Astrocyte (in vitro differentiated cells and primary cell): ENCODE results near the gene RCL1. TPM values are rescaled to one million over a fixed set of nuclear protein-coding genes. Genes with fewer than 3 reads are reported as not detected.

Experiments used
- DNase-seq: peaks from one replicate; pipeline ENCODE4 v3.0.0-alpha.2; 2010; ENCODE audit warnings: low read depth
- FAIRE-seq: peaks from 2 replicates; lab custom pipeline; 2011; peaks lifted over from hg19 to GRCh38; lab: Jason Lieb, UNC
- H2AFZ ChIP-seq: 2 replicates; pipeline ENCODE4 v1.6.0; 2012; ENCODE audit warnings: low read depth, low read length, inconsistent platforms
- H3K27ac ChIP-seq: 2 replicates; pipeline ENCODE4 v1.5.1; 2011; ENCODE audit warnings: low read depth, low read length, inconsistent platforms
- H3K27me3 ChIP-seq: 2 replicates; pipeline ENCODE4 v1.6.0; 2011; ENCODE audit warnings: low read length, inconsistent platforms; ENCODE audit not compliant: insufficient read depth
- H3K36me3 ChIP-seq: 2 replicates; pipeline ENCODE4 v1.5.1; 2011; ENCODE audit warnings: low read length, inconsistent platforms; ENCODE audit not compliant: insufficient read depth
- H3K4me1 ChIP-seq: 2 replicates; pipeline ENCODE4 v1.5.1; 2011; ENCODE audit warnings: low read length, inconsistent platforms; ENCODE audit not compliant: insufficient read depth
- H3K4me2 ChIP-seq: 2 replicates; pipeline ENCODE4 v1.6.0; 2012; ENCODE audit warnings: low read length, inconsistent platforms
- H3K4me3 ChIP-seq: 2 replicates; pipeline ENCODE4 v1.5.1; 2011; ENCODE audit warnings: low read depth, mild to moderate bottlenecking, low read length, inconsistent platforms; ENCODE audit not compliant: insufficient read depth
- H3K79me2 ChIP-seq: 2 replicates; pipeline ENCODE4 v1.6.0; 2012; ENCODE audit warnings: mild to moderate bottlenecking, low read length, inconsistent platforms; ENCODE audit not compliant: insufficient read depth
- H3K9ac ChIP-seq: 2 replicates; pipeline ENCODE4 v1.6.0; 2012; ENCODE audit warnings: mild to moderate bottlenecking, low read length, inconsistent platforms
- H3K9me3 ChIP-seq: 2 replicates; pipeline ENCODE4 v1.5.1; 2012; ENCODE audit warnings: low read depth, mild to moderate bottlenecking, low read length, inconsistent platforms; ENCODE audit not compliant: insufficient read depth
- H4K20me1 ChIP-seq: 2 replicates; pipeline ENCODE4 v1.6.0; 2012; ENCODE audit warnings: low read length, inconsistent platforms; ENCODE audit not compliant: insufficient read depth
- H3K27ac Mint-ChIP-seq: one replicate; pipeline ENCODE4 v1.8.0; 2021; ENCODE audit warnings: mild to moderate bottlenecking, mixed read lengths; ENCODE audit not compliant: unreplicated experiment
- H3K27me3 Mint-ChIP-seq: one replicate; pipeline ENCODE4 v1.8.0; 2021; ENCODE audit warnings: low read depth, mixed read lengths; ENCODE audit not compliant: unreplicated experiment
- H3K36me3 Mint-ChIP-seq: one replicate; pipeline ENCODE4 v1.8.0; 2021; ENCODE audit warnings: low read depth, mixed read lengths; ENCODE audit not compliant: unreplicated experiment
- H3K4me1 Mint-ChIP-seq: one replicate; pipeline ENCODE4 v1.8.0; 2021; ENCODE audit warnings: low read depth, mixed read lengths; ENCODE audit not compliant: unreplicated experiment
- H3K4me3 Mint-ChIP-seq: one replicate; pipeline ENCODE4 v1.8.0; 2021; ENCODE audit warnings: mild to moderate bottlenecking, moderate library complexity, mixed read lengths; ENCODE audit not compliant: unreplicated experiment
- H3K9me3 Mint-ChIP-seq: one replicate; pipeline ENCODE4 v1.8.0; 2021; ENCODE audit warnings: mild to moderate bottlenecking, mixed read lengths; ENCODE audit not compliant: unreplicated experiment
- EZH2 ChIP-seq: IDR thresholded peaks from 2 replicates; pipeline ENCODE4 v1.6.1; 2012; ENCODE audit warnings: mild to moderate bottlenecking, low read length, inconsistent platforms; ENCODE audit not compliant: insufficient read depth
- total RNA-seq: library from RNA; stranded (reverse); gene quantifications from 2 replicates; pipeline ENCODE4 v1.2.1, GENCODE V29; 2021
- TF ChIP-seq, protein P1 (sequence below): IDR thresholded peaks from 2 replicates; pipeline ENCODE4 v1.5.1; 2011; ENCODE audit warnings: low read depth, mild to moderate bottlenecking, inconsistent platforms, low read length, moderate library complexity; ENCODE audit not compliant: insufficient read depth

The RCL1 gene
- total RNA-seq, 1 donor from 2014 or later = 22.3 TPM

GRCh38 chr9:4801156-4801555, 8.4 kb downstream of the RCL1 start:
- H3K9me3 Mint-ChIP-seq = no peaks in the 10 kb centered on the region
- peaks cover 70% of the 10 kb centered on the region for H4K20me1 ChIP-seq
- H3K27me3 Mint-ChIP-seq = no peaks in the 10 kb centered on the region
- no peak overlapping the region for H2AFZ ChIP-seq
- no peak overlapping the region for H3K27ac ChIP-seq
- no peak overlapping the region for H3K4me3 Mint-ChIP-seq
- H3K4me1 ChIP-seq = no peaks in the 10 kb centered on the region
- DNase-seq = no peak
- peaks cover 7% of the 10 kb centered on the region for H3K36me3 Mint-ChIP-seq
- no peak overlapping the region for H3K9ac ChIP-seq
- TF ChIP-seq EZH2 = no peak
- TF ChIP-seq, protein P1, sequence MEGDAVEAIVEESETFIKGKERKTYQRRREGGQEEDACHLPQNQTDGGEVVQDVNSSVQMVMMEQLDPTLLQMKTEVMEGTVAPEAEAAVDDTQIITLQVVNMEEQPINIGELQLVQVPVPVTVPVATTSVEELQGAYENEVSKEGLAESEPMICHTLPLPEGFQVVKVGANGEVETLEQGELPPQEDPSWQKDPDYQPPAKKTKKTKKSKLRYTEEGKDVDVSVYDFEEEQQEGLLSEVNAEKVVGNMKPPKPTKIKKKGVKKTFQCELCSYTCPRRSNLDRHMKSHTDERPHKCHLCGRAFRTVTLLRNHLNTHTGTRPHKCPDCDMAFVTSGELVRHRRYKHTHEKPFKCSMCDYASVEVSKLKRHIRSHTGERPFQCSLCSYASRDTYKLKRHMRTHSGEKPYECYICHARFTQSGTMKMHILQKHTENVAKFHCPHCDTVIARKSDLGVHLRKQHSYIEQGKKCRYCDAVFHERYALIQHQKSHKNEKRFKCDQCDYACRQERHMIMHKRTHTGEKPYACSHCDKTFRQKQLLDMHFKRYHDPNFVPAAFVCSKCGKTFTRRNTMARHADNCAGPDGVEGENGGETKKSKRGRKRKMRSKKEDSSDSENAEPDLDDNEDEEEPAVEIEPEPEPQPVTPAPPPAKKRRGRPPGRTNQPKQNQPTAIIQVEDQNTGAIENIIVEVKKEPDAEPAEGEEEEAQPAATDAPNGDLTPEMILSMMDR = no peak
- H3K27me3 ChIP-seq = no peaks in the 10 kb centered on the region
- H3K4me3 ChIP-seq = no peak overlapping the region
- H3K4me2 ChIP-seq = no peak overlapping the region
- H3K4me1 Mint-ChIP-seq = peaks cover 7% of the 10 kb centered on the region
- H3K9me3 ChIP-seq = no peaks in the 10 kb centered on the region
- H3K36me3 ChIP-seq = no peaks in the 10 kb centered on the region
- no peak overlapping the region for H3K27ac Mint-ChIP-seq
- peaks cover 97% of the 10 kb centered on the region for H3K79me2 ChIP-seq
- no peak for FAIRE-seq

GRCh38 chr9:4803670-4804530, 11.2 kb downstream of the RCL1 start:
- TF ChIP-seq, protein P1 = no peak
- no peak for TF ChIP-seq EZH2
- peaks cover 2% of the 10 kb centered on the region for H3K4me1 Mint-ChIP-seq
- no peak overlapping the region for H3K27ac Mint-ChIP-seq
- Histone ChIP-seq H3K79me2 (peaks cover 97% of the 10 kb centered on the region), H3K9ac (no peak overlapping the region), H4K20me1 (peaks cover 53% of the 10 kb centered on the region), H3K27me3 (no peaks in the 10 kb centered on the region), H2AFZ (no peak overlapping the region), H3K36me3 (no peaks in the 10 kb centered on the region), H3K4me2 (no peak overlapping the region), H3K27ac (no peak overlapping the region), H3K9me3 (no peaks in the 10 kb centered on the region), H3K4me1 (no peaks in the 10 kb centered on the region), H3K4me3 (no peak overlapping the region)
- H3K4me3 Mint-ChIP-seq = no peak overlapping the region
- no peaks in the 10 kb centered on the region for H3K9me3 Mint-ChIP-seq
- DNase-seq (no peak), FAIRE-seq (no peak)
- no peaks in the 10 kb centered on the region for H3K27me3 Mint-ChIP-seq
- peaks cover 11% of the 10 kb centered on the region for H3K36me3 Mint-ChIP-seq

GRCh38 chr9:4804531-4805016, 11.8 kb downstream of the RCL1 start:
- H3K27me3 ChIP-seq = no peaks in the 10 kb centered on the region

More at GRCh38 chr9:4804531-4805016, 11.8 kb downstream of the RCL1 start:
- no peak for FAIRE-seq
- Mint-ChIP-seq H3K9me3 (no peaks in the 10 kb centered on the region), H3K4me3 (no peak overlapping the region), H3K4me1 (no peaks in the 10 kb centered on the region), H3K27me3 (no peaks in the 10 kb centered on the region), H3K27ac (no peak overlapping the region), H3K36me3 (peaks cover 11% of the 10 kb centered on the region)
- Histone ChIP-seq H3K4me2 (no peak overlapping the region), H3K4me3 (no peak overlapping the region), H3K79me2 (peaks cover 95% of the 10 kb centered on the region), H2AFZ (no peak overlapping the region), H3K4me1 (no peaks in the 10 kb centered on the region), H3K27ac (no peak overlapping the region), H3K9ac (no peak overlapping the region), H4K20me1 (peaks cover 48% of the 10 kb centered on the region), H3K9me3 (no peaks in the 10 kb centered on the region), H3K36me3 (no peaks in the 10 kb centered on the region)
- no peak for TF ChIP-seq EZH2
- TF ChIP-seq, protein P1 = no peak
- no peak for DNase-seq
